Sigmoid colon (tissue), 7 donors: ENCODE data around the gene ETV3L. TPM values are rescaled to one million over a fixed set of nuclear protein-coding genes. Genes with fewer than 3 reads are reported as not detected.

Experiments
- DNase-seq: peaks from one replicate; pipeline ENCODE4 v3.0.0-alpha.2; 2019
- H3K27ac ChIP-seq, 4 donors: fragments of 200-600 bp; sonication (generic); one replicate each; pipeline ENCODE4 v1.5.1; 2016 to 2019; ENCODE audit warnings: mild to moderate bottlenecking in 1 of 4
- H3K27me3 ChIP-seq, 3 donors: fragments of 200-600 bp; sonication (generic); one replicate each; pipeline ENCODE4 v1.5.1; 2019; ENCODE audit warnings: mild to moderate bottlenecking in 1 of 3
- H3K36me3 ChIP-seq, 4 donors: fragments of 200-600 bp; sonication (generic); one replicate each; pipeline ENCODE4 v1.5.1; 2016 to 2019
- H3K4me1 ChIP-seq, 4 donors: fragments of 200-600 bp; sonication (generic); one replicate each; pipeline ENCODE4 v1.5.1; 2017 to 2019
- H3K4me3 ChIP-seq, 4 donors: fragments of 200-600 bp; sonication (generic); one replicate each; pipeline ENCODE4 v1.5.1; 2017 to 2019; ENCODE audit warnings: mild to moderate bottlenecking in 2 of 4, moderate library complexity in 1 of 4
- H3K9me3 ChIP-seq, 4 donors: fragments of 200-600 bp in 3 of 4; sonication (generic) in 3 of 4; one replicate each; pipeline versions ENCODE4 v1.5.1 to v1.6.1; 2013 to 2019
- CTCF ChIP-seq, 4 experiments: fragments of 450-650 bp in 3 of 4; fragments of 200-600 bp in 1 of 4; IDR thresholded peaks; one replicate each; pipeline ENCODE4 v1.5.1; 2016 to 2019; ENCODE audit warnings: antibody characterized with exemption in 4 of 4, mild to moderate bottlenecking in 3 of 4, moderate library complexity in 2 of 4
- EP300 ChIP-seq, 4 donors: sonication (generic); formaldehyde crosslinking; IDR thresholded peaks; one replicate each; pipeline ENCODE4 v1.6.1; 2017; ENCODE audit warnings: antibody characterized with exemption in 4 of 4
- POLR2A ChIP-seq, 2 donors: fragments of 450-650 bp; IDR thresholded peaks; one replicate each; pipeline ENCODE4 v1.6.1; 2016; ENCODE audit warnings: antibody characterized with exemption in 2 of 2, mild to moderate bottlenecking in 2 of 2, moderate library complexity in 2 of 2
- POLR2AphosphoS5 ChIP-seq, 4 donors: sonication (generic); formaldehyde crosslinking; IDR thresholded peaks; one replicate each; pipeline ENCODE4 v1.6.1; 2017; ENCODE audit warnings: antibody characterized with exemption in 4 of 4
- WGBS, 2 donors: extraction: QIAGEN DNeasy Blood & Tissue Kit; methylation state at CpG; one replicate each; pipeline ENCODE4 v1.1.7; 2013; 5-methylcytosine and 5-hydroxymethylcytosine counted together
- intact Hi-C: fragments of 100-400 bp; cut with DNase I; formaldehyde crosslinking; loops from one replicate; pipeline ENCODE4 v1.15.1; 2023
- polyA plus RNA-seq, 3 donors: library from polyadenylated mRNA; stranded (reverse); fragments of 200-250 nt; gene quantifications; one replicate each; pipeline ENCODE4 v1.2.3, GENCODE V29; 2013
- total RNA-seq, 4 donors: library from RNA; depleted of rRNA; stranded (reverse); fragments of >200 nt; gene quantifications; one replicate each; pipeline ENCODE4 v1.1.0, GENCODE V29; 2016
- donor health status: healthy with polysubstance abuse.
- donor health status: Bipolar disorder and iron deficiency.
- donor health status: healthy.

Gene ETV3L
- total and polyA plus RNA-seq, 7 donors: 0.03 TPM; not detected in 6

GRCh38 chr1:157137046-157137407 lies 37.4 kb upstream of the ETV3L start:
- intact Hi-C loops: loop anchor here (5.0 to 10.0 kb wide), 2 partner anchors 90 to 942 kb away; partner anchors contain the start of genes ARHGEF11 and SLC25A44
- peak overlapping the region; percentile 80 to 96 (median 92) for H3K4me3 ChIP-seq
- no peaks in the 10 kb centered on the region for H3K27me3 ChIP-seq
- no peak for DNase-seq
- H3K9me3 ChIP-seq: no peaks in the 10 kb centered on the region
- WGBS, 2 donors: 5 to 13% methylated on average over 4 of the region's 4 CpGs
- H3K4me1 ChIP-seq: peaks cover 0 to 27% (median 22%) of the 10 kb centered on the region in 4 donors
- peak overlapping the region; percentile 96 to 99 (median 98) for H3K27ac ChIP-seq
- peaks cover 28 to 41% (median 28%) of the 10 kb centered on the region in 4 donors for H3K36me3 ChIP-seq
- TF ChIP-seq CTCF (IDR thresholded peaks at IDR 0.05): no peak
- TF ChIP-seq POLR2A (IDR thresholded peaks at IDR 0.05): no peak
- TF ChIP-seq POLR2AphosphoS5 (IDR thresholded peaks at IDR 0.05): no peak
- no peak for TF ChIP-seq EP300 (IDR thresholded peaks at IDR 0.05)

- no peak overlapping the region for H3K4me3 ChIP-seq
- TF ChIP-seq CTCF (IDR thresholded peaks at IDR 0.05): no peak
- no peak for TF ChIP-seq POLR2A (IDR thresholded peaks at IDR 0.05)
- no peak for TF ChIP-seq EP300 (IDR thresholded peaks at IDR 0.05)
- no peak for TF ChIP-seq POLR2AphosphoS5 (IDR thresholded peaks at IDR 0.05)
- peaks cover 0 to 27% (median 22%) of the 10 kb centered on the region in 4 donors for H3K4me1 ChIP-seq
- no peak for DNase-seq
- H3K36me3 ChIP-seq: peaks cover 33 to 50% (median 35%) of the 10 kb centered on the region in 4 donors
- WGBS, 2 donors: 37 to 55% methylated on average over 4 of the region's 4 CpGs
- intact Hi-C loops: loop anchor here (5.0 to 10.0 kb wide), 2 partner anchors 89 to 941 kb away; partner anchors contain the start of genes ARHGEF11 and SLC25A44
- no peak overlapping the region for H3K27ac ChIP-seq
- H3K27me3 ChIP-seq: no peaks in the 10 kb centered on the region
- no peaks in the 10 kb centered on the region for H3K9me3 ChIP-seq
Observed at GRCh38 chr1:157136133-157136532, 36.5 kb upstream of the ETV3L start.

- Histone ChIP-seq H3K27me3 (no peaks in the 10 kb centered on the region), H3K9me3 (no peaks in the 10 kb centered on the region), H3K36me3 (peaks cover 33 to 55% (median 37%) of the 10 kb centered on the region in 4 donors), H3K4me3 (no peak overlapping the region), H3K27ac (no peak overlapping the region), H3K4me1 (peaks cover 0 to 27% (median 22%) of the 10 kb centered on the region in 4 donors)
- intact Hi-C loops: loop anchor here (5.0 to 10.0 kb wide), 2 partner anchors 88 to 941 kb away; partner anchors contain the start of genes ARHGEF11 and SLC25A44
- 88 to 95% methylated on average over 1 of the region's 1 CpG for WGBS, 2 donors
- no peak for TF ChIP-seq CTCF (IDR thresholded peaks at IDR 0.05)
- TF ChIP-seq EP300 (IDR thresholded peaks at IDR 0.05): no peak
- TF ChIP-seq POLR2AphosphoS5 (IDR thresholded peaks at IDR 0.05): no peak
- DNase-seq: no peak
Observed at GRCh38 chr1:157135646-157136045, 36.0 kb upstream of the ETV3L start.

GRCh38 chr1:157135070-157135469 lies 35.5 kb upstream of the ETV3L start:
- Histone ChIP-seq H3K27ac (no peak overlapping the region), H3K4me3 (no peak overlapping the region), H3K9me3 (no peaks in the 10 kb centered on the region), H3K4me1 (peaks cover 0 to 27% (median 22%) of the 10 kb centered on the region in 4 donors), H3K36me3 (peaks cover 33 to 61% (median 42%) of the 10 kb centered on the region in 4 donors), H3K27me3 (no peaks in the 10 kb centered on the region)
- TF ChIP-seq POLR2AphosphoS5 (IDR thresholded peaks at IDR 0.05): no peak
- no peak for TF ChIP-seq EP300 (IDR thresholded peaks at IDR 0.05)
- no peak for TF ChIP-seq POLR2A (IDR thresholded peaks at IDR 0.05)
- TF ChIP-seq CTCF (IDR thresholded peaks at IDR 0.05): no peak
- no peak for DNase-seq
- intact Hi-C loops: loop anchor here (5.0 to 10.0 kb wide), 2 partner anchors 88 to 940 kb away; partner anchors contain the start of genes ARHGEF11 and SLC25A44
- 94 to 98% methylated on average over 2 of the region's 2 CpGs for WGBS, 2 donors
